Lung microvascular endothelial cell (primary cell): ENCODE data around the gene AKAP9. TPM values are rescaled to one million over a fixed set of nuclear protein-coding genes. Genes with fewer than 3 reads are reported as not detected.
"Not testable (repeated sequence)": the region's sequence is repeated elsewhere in the genome, so short reads cannot be mapped to it uniquely, and the experiment has no call there.

Experiments
- DNase-seq, 2 donors: peaks; one replicate each; pipeline versions ENCODE4 v3.0.0 to v3.0.0-alpha.2; 2010; ENCODE audit warnings: low read depth in 2 of 2
- total RNA-seq: library from RNA; depleted of rRNA; stranded (reverse); fragments of >200 nt; gene quantifications from 2 replicates; pipeline ENCODE4 v1.2.1, GENCODE V29; 2014

AKAP9 gene
- total RNA-seq, 1 donor from 2014 or later, result 36.1 TPM

GRCh38 chr7:91945476-91945875, 4.8 kb downstream of the AKAP9 start:
- peak in 1 of 2 donors; percentile 15 for DNase-seq

DNA sequence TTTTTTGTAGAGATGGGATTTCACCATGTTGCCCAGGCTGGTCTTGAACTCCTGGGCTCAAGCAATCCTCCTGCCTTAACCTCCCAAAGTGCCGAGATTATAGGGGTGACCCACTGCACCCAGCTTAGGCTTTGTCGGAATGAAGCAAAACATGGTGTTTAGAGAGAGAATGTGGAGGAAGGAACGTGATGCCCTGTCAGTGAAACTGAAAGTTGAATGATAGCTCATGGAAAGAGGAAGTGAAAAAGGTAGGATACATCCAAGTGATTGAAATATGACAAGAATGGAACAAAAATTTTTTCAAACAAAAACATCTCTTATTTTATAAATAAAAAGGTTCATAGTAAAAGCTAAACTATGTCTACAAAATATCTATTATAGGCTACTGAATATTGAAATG, 5.9 kb downstream of the AKAP9 start:
- peak in 1 of 2 donors; percentile 82 for DNase-seq

- DNase-seq, result no peak
Measured at GRCh38 chr7:91947948-91948347, 7.3 kb downstream of the AKAP9 start.

GRCh38 chr7:91949221-91950009, 8.8 kb downstream of the AKAP9 start:
- DNase-seq, result peak in 1 of 2 donors; percentile 5

- peak; percentile 45 to 58 for DNase-seq
Measured at GRCh38 chr7:91953618-91954017, 13.0 kb downstream of the AKAP9 start.

GRCh38 chr7:91956464-91956863, 15.8 kb downstream of the AKAP9 start:
- DNase-seq, result not testable (repeated sequence)

DNA sequence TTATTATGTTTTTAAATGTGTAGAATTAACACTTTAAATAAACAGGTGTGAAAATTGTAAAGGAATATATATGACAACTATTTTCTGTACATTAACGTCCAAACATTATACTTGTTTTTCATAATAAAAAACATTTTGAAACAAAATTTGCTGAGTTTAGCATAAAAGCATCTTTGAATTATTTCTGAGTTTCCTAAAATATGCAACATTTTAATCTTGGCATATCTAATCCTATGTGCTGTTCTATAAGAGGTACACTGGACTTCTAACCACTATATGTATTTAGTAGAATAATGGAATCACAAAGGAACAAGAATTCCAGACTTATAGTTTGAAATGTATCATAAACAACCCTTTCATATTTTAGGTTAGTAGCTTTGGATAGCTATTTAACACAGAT, 16.6 kb downstream of the AKAP9 start:
- DNase-seq, result no peak

DNA sequence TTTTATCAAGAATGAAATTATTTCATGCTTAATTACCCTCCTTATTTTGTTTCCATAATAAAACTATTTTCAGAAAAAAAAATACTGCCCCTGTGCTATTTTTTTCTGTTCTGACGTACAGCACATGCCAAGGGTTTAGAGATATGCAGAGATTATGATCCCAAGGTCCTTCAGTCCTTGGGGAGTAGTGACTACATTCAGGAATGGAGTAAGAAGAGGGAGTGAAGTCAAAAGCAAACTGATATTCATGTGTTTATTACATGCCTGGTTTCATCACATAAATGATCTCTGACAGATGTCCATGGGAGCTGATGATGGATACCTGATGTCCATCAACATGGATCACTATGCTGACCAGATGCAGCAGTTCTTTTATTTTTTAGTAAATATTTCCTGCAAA, 17.2 kb downstream of the AKAP9 start:
- DNase-seq, result no peak

DNA sequence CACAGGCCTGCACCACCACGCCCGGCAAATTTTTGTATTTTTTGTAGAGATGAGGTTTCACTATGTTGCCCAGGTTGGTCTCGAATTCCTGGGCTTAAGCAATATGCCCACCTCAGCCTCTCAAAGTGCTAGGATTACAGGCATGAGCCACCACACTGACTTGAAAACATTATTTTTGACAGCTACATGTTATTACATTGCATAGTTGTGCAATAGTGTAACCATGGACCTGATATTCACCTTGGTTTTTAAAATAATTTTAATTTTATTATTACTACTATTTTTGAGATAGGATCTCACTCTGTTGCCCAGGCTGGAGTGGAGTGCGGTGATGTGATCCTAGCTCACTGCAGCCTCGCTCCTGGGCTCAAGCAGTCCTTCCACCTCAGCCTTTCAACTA, 18.4 kb downstream of the AKAP9 start:
- no peak for DNase-seq

DNA sequence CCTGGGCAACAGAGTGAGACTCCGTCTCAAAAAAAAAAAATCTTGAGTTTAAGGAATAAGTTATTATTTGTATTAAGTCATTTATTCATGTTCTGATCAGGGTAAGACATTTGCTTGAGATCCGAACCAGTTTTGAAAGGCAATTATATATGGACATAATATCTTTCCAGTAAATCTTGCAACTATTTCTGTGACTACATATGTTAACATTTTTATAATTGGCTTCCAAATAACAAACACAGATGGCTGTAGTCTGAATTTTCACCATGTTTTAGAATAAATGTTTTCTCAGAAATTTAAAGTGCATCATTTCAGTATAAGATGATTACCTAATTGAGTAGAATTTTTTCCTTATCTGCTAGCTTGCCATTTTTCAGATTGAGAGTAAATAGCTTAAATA, 21.2 kb downstream of the AKAP9 start:
- no peak for DNase-seq

DNA sequence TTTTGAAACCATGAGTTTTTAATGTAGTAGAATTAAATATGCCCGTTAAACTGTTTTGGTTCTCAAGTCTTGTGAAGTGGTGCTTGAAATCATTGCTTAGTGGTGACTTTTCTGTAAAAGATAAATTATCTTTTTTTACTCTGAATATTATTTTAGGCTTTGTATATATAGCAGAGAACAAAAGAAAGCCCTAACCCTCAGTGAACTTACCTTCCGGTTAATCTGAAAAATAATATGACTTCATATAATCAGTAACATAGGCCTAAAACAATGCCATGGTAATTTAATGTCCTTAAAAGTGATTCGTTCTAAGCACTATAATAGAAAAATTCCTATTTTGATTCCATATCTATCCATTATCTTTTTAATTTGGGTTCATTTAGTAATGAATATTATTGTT, 21.8 kb downstream of the AKAP9 start:
- peak; percentile 65 to 75 for DNase-seq

GRCh38 chr7:91967513-91967912, 26.9 kb downstream of the AKAP9 start:
- DNase-seq, result not testable (repeated sequence)

GRCh38 chr7:91973639-91974038, 33.0 kb downstream of the AKAP9 start:
- no peak for DNase-seq

DNA sequence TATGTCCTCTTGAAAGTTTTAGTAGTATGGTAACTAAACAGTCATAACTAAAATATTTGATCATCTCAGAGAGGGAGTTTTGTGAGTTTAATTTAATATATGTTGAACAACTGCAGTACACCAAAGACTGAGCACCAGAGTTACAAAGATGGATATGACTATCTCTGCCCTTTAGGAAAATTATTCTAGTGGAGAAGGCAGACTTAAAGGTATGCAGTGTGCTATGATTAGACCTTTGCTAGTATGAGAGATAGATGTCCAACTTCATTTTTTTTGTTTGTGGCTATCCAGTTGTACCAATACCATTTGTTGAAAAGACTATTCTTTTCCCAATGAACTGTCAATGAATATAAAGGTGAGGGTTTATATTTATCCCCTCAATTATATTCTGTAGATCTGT, 33.4 kb downstream of the AKAP9 start:
- no peak for DNase-seq

DNA sequence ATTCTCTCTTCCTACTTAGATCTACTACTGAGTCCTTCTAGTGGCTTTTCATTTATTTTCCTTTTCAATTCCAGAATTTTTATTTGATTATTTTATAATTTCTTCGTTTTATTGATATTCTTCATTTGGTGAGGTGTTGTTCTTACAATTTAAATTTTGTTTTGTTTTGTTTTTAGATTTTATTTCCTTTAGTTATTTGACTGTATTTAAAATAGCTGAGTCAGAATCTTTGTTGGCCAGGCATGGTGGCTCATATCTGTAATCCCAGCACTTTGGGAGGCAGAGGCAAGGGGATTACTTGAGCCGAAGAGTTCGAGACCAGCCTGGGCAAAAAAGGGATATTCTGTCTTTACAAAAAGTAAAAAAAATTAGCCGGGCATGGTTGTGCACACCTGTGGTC, 36.1 kb downstream of the AKAP9 start:
- DNase-seq, result no peak

DNA sequence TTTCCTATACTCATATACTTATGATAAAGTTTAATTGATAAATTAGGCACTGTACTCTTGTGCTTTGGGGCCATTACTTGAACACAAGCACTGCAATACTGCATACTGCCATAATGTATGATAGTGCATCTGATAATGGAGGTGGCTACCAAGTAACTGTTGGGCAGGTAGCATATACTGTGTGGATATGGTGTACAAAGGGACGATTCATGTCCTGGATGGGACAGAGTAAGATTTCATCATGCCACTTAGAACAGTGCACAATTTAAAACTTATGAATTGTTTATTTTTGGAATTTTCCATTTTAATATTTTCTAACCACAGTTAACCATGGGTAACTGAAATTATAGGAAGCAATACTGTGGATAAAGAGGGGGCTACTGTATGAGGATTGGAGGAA, 38.9 kb downstream of the AKAP9 start:
- no peak for DNase-seq

GRCh38 chr7:91982352-91982751, 41.7 kb downstream of the AKAP9 start:
- DNase-seq, result not testable (repeated sequence)

- DNase-seq, result no peak
Measured at GRCh38 chr7:91988213-91988612, 47.6 kb downstream of the AKAP9 start.

- no peak for DNase-seq
Measured at GRCh38 chr7:91993976-91994375, 53.3 kb downstream of the AKAP9 start.

DNA sequence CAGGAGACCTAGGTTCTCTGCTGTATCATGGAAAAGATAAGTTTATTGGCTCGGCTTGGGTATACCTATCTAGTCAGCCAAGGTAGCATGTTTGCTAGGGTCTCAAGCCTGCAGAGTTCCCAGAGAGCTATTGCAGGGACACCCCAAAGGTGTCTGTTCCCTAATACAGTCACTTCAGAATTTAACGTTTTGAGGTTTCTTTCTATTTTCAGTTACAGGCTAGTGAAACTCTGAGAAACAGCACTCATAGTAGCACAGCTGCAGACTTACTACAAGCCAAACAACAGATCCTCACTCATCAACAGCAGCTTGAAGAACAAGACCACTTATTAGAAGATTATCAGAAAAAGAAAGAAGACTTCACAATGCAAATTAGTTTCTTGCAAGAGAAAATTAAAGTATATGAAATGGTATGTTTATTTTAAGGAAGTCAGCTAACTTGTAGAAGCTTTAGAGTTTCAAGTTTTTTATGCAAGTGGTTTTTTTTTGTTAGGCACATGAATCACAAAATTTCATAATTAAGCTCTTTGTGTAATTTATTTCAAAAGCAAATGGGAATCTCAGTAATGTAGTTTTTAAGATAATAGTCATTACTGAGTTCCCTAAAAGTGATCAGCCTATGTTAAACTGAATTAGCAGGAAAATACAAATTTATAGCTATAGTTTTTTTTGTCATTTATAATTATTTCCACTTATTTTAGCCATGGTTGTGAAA, 54.9 kb downstream of the AKAP9 start:
- DNase-seq, result no peak

GRCh38 chr7:91999631-92000565, 59.2 kb downstream of the AKAP9 start:
- no peak for DNase-seq

DNA sequence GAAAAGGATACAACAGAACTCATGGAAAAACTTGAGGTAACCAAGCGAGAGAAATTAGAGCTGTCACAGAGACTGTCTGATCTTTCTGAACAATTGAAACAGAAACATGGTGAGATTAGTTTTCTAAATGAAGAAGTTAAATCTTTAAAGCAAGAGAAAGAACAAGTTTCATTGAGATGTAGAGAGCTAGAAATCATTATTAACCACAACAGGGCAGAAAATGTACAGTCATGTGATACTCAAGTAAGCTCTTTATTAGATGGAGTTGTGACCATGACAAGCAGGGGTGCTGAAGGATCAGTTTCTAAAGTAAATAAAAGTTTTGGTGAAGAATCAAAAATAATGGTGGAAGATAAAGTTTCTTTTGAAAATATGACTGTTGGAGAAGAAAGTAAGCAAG, 62.1 kb downstream of the AKAP9 start:
- no peak for DNase-seq
